OCI-LY7 (cell line): ENCODE results near the gene NXPH3.

ENCODE experiments used
- EZH2phosphoT487 ChIP-seq: fragments of 200-600 bp; sonication (generic); IDR thresholded peaks from 2 replicates; pipeline ENCODE4 v1.6.1; 2018; ENCODE audit warnings: low read depth, borderline replicate concordance, mild to moderate bottlenecking, mixed run types, antibody characterized with exemption, low read length, moderate library complexity, mixed read lengths
- TF ChIP-seq, protein P1 (sequence below): fragments of 200-600 bp; sonication (generic); conservative IDR thresholded peaks from 2 replicates; pipeline ENCODE4 v1.5.1; 2014; ENCODE audit warnings: mild to moderate bottlenecking, antibody characterized with exemption, low read length, moderate library complexity, mixed read lengths

GRCh38 chr17:49583889-49584288, 8.2 kb downstream of the NXPH3 start:
- no peak for TF ChIP-seq EZH2phosphoT487
- TF ChIP-seq, protein P1, sequence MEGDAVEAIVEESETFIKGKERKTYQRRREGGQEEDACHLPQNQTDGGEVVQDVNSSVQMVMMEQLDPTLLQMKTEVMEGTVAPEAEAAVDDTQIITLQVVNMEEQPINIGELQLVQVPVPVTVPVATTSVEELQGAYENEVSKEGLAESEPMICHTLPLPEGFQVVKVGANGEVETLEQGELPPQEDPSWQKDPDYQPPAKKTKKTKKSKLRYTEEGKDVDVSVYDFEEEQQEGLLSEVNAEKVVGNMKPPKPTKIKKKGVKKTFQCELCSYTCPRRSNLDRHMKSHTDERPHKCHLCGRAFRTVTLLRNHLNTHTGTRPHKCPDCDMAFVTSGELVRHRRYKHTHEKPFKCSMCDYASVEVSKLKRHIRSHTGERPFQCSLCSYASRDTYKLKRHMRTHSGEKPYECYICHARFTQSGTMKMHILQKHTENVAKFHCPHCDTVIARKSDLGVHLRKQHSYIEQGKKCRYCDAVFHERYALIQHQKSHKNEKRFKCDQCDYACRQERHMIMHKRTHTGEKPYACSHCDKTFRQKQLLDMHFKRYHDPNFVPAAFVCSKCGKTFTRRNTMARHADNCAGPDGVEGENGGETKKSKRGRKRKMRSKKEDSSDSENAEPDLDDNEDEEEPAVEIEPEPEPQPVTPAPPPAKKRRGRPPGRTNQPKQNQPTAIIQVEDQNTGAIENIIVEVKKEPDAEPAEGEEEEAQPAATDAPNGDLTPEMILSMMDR, result no peak
